NCI-H1092 treated with DMSO at 0.1 percent for 48 hours (cell line): Measurements from ENCODE around the gene MAOA.

ENCODE experiments used
- DNase-seq: peaks from one replicate; lab custom pipeline; 2025; lab: John Stamatoyannopoulos, UW

MAOA gene

GRCh38 chrX:43785930-43786591 lies 130.0 kb downstream of the MAOA start:
- DNase-seq: no peak
